OCI-LY1 (cell line): ENCODE measurements around the gene TSC22D1.

ENCODE experiments used
- CTCF ChIP-seq: fragments of 200-600 bp; sonication (generic), shearing (Covaris generic); IDR thresholded peaks from 2 replicates; pipeline ENCODE4 v1.5.1; 2017; ENCODE audit warnings: mild to moderate bottlenecking, antibody characterized with exemption, low read length, moderate library complexity, mixed read lengths
- EZH2 ChIP-seq: fragments of 200-600 bp; sonication (generic), shearing (Covaris generic); IDR thresholded peaks from 2 replicates; pipeline ENCODE4 v1.8.0; 2017; ENCODE audit warnings: borderline replicate concordance, mixed run types, mild to moderate bottlenecking, antibody characterized with exemption, low read length, moderate library complexity, mixed read lengths

- TF ChIP-seq CTCF (no peak), EZH2 (no peak)
Observed at GRCh38 chr13:44422755-44423643, 153.1 kb downstream of the TSC22D1 start.
